ENCODE results near the gene CABLES1. TPM values are rescaled to one million over a fixed set of nuclear protein-coding genes. Genes with fewer than 3 reads are reported as not detected.

CABLES1 gene
- polyA plus RNA-seq, 1 donor (not counting 4 experiments of a cell fraction or from before 2014, with no cell fraction given) = 1.00 TPM

DNA sequence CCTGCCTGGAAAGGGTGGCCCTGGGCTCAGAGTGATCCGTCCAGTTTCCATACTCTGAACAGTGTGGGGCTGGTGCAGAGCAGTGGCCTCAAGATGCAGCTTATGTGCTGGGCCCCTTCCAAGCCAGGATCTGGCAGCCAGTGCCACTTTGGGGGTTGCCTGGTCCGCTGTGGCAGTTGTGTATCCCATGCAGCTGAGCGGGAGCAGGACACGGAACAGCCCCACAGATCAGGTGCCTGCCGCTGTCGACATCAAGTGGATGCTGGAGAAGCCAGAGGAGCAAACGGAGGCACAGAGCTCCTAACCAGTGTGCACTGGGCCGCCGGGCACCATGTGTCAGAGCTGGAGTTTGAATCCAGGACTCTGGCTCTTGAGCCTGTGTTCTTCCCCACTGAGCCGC is 112.0 kb downstream of the CABLES1 start:
- no peaks in the 10 kb centered on the region for H3K9me3 ChIP-seq (ENCODE audit: control insufficient read depth, low read depth, low read length)
- no peaks in the 10 kb centered on the region for H3K9me1 ChIP-seq (ENCODE audit: control insufficient read depth, extremely low read depth, insufficient read depth, low read length)
- H4K20me1 ChIP-seq (ENCODE audit: control insufficient read depth, extremely low read depth, insufficient read depth, low read length) = no peaks in the 10 kb centered on the region
- no peak overlapping the region for H3K4me2 ChIP-seq (ENCODE audit: control insufficient read depth, extremely low read depth, insufficient read depth, low read depth, low read length)
- H2AFZ ChIP-seq (ENCODE audit: control insufficient read depth, low read length) = no peak overlapping the region
- no peaks in the 10 kb centered on the region for H3K36me3 ChIP-seq (ENCODE audit: control insufficient read depth in 2 of 2, extremely low read depth in 1 of 2, insufficient read depth in 2 of 2, low read length in 2 of 2)
- H3K4me3 ChIP-seq (ENCODE audit: control insufficient read depth in 2 of 3, extremely low read depth in 1 of 3, insufficient read depth in 2 of 3, low read depth in 1 of 3, low read length in 3 of 3) = no peak overlapping the region
- no peak overlapping the region for H3K9ac ChIP-seq (ENCODE audit: control insufficient read depth, extremely low read depth, insufficient read depth, low read length)
- no peaks in the 10 kb centered on the region for H3K79me2 ChIP-seq (ENCODE audit: control insufficient read depth, insufficient read depth, low read length)
- FAIRE-seq = no peak
- H3K4me1 ChIP-seq (ENCODE audit: control insufficient read depth, extremely low read depth, insufficient read depth, low read length) = peaks cover 6% of the 10 kb centered on the region
- H3K27ac ChIP-seq (ENCODE audit: control insufficient read depth, insufficient read depth, low read length) = no peak overlapping the region
- TF ChIP-seq, protein P1, sequence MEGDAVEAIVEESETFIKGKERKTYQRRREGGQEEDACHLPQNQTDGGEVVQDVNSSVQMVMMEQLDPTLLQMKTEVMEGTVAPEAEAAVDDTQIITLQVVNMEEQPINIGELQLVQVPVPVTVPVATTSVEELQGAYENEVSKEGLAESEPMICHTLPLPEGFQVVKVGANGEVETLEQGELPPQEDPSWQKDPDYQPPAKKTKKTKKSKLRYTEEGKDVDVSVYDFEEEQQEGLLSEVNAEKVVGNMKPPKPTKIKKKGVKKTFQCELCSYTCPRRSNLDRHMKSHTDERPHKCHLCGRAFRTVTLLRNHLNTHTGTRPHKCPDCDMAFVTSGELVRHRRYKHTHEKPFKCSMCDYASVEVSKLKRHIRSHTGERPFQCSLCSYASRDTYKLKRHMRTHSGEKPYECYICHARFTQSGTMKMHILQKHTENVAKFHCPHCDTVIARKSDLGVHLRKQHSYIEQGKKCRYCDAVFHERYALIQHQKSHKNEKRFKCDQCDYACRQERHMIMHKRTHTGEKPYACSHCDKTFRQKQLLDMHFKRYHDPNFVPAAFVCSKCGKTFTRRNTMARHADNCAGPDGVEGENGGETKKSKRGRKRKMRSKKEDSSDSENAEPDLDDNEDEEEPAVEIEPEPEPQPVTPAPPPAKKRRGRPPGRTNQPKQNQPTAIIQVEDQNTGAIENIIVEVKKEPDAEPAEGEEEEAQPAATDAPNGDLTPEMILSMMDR (optimal IDR thresholded peaks at IDR 0.05 in 1 of 3, IDR thresholded peaks at IDR 0.05 in 1 of 3, conservative IDR thresholded peaks at IDR 0.05 in 1 of 3; ENCODE audit: extremely low read depth in 1 of 3, insufficient read depth in 2 of 3, low read length in 3 of 3) = no peak
- no peak for TF ChIP-seq EZH2 (IDR thresholded peaks at IDR 0.05; ENCODE audit: low read length)
- H3K27me3 ChIP-seq (ENCODE audit: control insufficient read depth, extremely low read depth, insufficient read depth, low read length) = no peaks in the 10 kb centered on the region
- DNase-seq (ENCODE audit: low read depth, low spot score) = no peak
- dilution Hi-C loops (cut with MboI; ENCODE audit: extremely low pct_ligation_motif_present, low sequenced_read_pairs) = no loop called here

DNA sequence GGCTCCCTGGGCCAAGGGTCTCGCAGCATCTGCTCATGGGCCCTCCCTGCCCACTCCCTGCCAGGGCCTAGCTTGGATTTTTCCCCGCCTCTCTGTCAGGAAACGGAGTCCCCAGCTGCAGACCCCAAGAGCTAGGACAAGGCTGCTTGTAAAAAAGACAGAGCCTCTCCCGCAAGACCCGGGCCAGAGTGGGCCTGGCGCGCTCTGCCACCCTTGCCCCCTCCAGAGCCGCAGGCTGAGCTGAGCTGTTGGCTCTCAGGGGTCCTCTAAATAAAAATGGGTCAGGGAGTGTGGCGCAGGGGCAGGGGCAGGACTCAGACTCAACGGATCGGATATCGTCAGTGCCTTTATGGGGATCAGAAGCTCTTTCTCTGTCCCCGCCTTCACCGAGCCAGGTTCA is 112.6 kb downstream of the CABLES1 start:
- H3K9ac ChIP-seq (ENCODE audit: control insufficient read depth, extremely low read depth, insufficient read depth, low read length) = no peak overlapping the region
- no peak overlapping the region for H3K4me2 ChIP-seq (ENCODE audit: control insufficient read depth, extremely low read depth, insufficient read depth, low read depth, low read length)
- H4K20me1 ChIP-seq (ENCODE audit: control insufficient read depth, extremely low read depth, insufficient read depth, low read length) = no peaks in the 10 kb centered on the region
- no peaks in the 10 kb centered on the region for H3K36me3 ChIP-seq (ENCODE audit: control insufficient read depth in 2 of 2, extremely low read depth in 1 of 2, insufficient read depth in 2 of 2, low read length in 2 of 2)
- H3K79me2 ChIP-seq (ENCODE audit: control insufficient read depth, insufficient read depth, low read length) = no peaks in the 10 kb centered on the region
- H3K27me3 ChIP-seq (ENCODE audit: control insufficient read depth, extremely low read depth, insufficient read depth, low read length) = no peaks in the 10 kb centered on the region
- H3K27ac ChIP-seq (ENCODE audit: control insufficient read depth, insufficient read depth, low read length) = no peak overlapping the region
- TF ChIP-seq EZH2 (IDR thresholded peaks at IDR 0.05; ENCODE audit: low read length) = no peak
- TF ChIP-seq, protein P1 (optimal IDR thresholded peaks at IDR 0.05 in 1 of 3, IDR thresholded peaks at IDR 0.05 in 1 of 3, conservative IDR thresholded peaks at IDR 0.05 in 1 of 3; ENCODE audit: extremely low read depth in 1 of 3, insufficient read depth in 2 of 3, low read length in 3 of 3) = no peak
- FAIRE-seq (no peak), DNase-seq (ENCODE audit: low read depth, low spot score) (no peak)
- H2AFZ ChIP-seq (ENCODE audit: control insufficient read depth, low read length) = no peak overlapping the region
- dilution Hi-C loops (cut with MboI; ENCODE audit: extremely low pct_ligation_motif_present, low sequenced_read_pairs) = no loop called here
- no peaks in the 10 kb centered on the region for H3K9me3 ChIP-seq (ENCODE audit: control insufficient read depth, low read depth, low read length)
- no peak overlapping the region for H3K4me3 ChIP-seq (ENCODE audit: control insufficient read depth in 2 of 3, extremely low read depth in 1 of 3, insufficient read depth in 2 of 3, low read depth in 1 of 3, low read length in 3 of 3)
- no peaks in the 10 kb centered on the region for H3K9me1 ChIP-seq (ENCODE audit: control insufficient read depth, extremely low read depth, insufficient read depth, low read length)
- H3K4me1 ChIP-seq (ENCODE audit: control insufficient read depth, extremely low read depth, insufficient read depth, low read length) = peaks cover 6% of the 10 kb centered on the region

All from keratinocyte (primary cell).